HUES6 (cell line): ENCODE results near the gene HDAC9.

Experiments used
- H3K27ac ChIP-seq: 2 replicates; pipeline ENCODE4 v1.7.0; 2013; ENCODE audit warnings: low read depth, mild to moderate bottlenecking, low read length, inconsistent platforms
- H3K27me3 ChIP-seq: 2 replicates; pipeline ENCODE4 v1.6.1; 2013; ENCODE audit warnings: low read length; ENCODE audit not compliant: control insufficient read depth, insufficient read depth
- H3K36me3 ChIP-seq: 2 replicates; pipeline ENCODE4 v1.6.1; 2013; ENCODE audit warnings: low read length; ENCODE audit not compliant: control insufficient read depth, insufficient read depth
- H3K4me1 ChIP-seq: 2 replicates; pipeline ENCODE4 v1.6.1; 2013; ENCODE audit warnings: low read length; ENCODE audit not compliant: control insufficient read depth, insufficient read depth
- H3K4me3 ChIP-seq: 2 replicates; pipeline ENCODE4 v1.5.1; 2013; ENCODE audit warnings: low read depth, low read length
- H3K9ac ChIP-seq: one replicate; pipeline ENCODE4 v1.6.1; 2013; ENCODE audit warnings: mild to moderate bottlenecking, low read length
- H3K9me3 ChIP-seq: 2 replicates; pipeline ENCODE4 v1.6.1; 2013; ENCODE audit warnings: low read depth, low read length; ENCODE audit not compliant: control insufficient read depth, insufficient read depth

Gene HDAC9

DNA sequence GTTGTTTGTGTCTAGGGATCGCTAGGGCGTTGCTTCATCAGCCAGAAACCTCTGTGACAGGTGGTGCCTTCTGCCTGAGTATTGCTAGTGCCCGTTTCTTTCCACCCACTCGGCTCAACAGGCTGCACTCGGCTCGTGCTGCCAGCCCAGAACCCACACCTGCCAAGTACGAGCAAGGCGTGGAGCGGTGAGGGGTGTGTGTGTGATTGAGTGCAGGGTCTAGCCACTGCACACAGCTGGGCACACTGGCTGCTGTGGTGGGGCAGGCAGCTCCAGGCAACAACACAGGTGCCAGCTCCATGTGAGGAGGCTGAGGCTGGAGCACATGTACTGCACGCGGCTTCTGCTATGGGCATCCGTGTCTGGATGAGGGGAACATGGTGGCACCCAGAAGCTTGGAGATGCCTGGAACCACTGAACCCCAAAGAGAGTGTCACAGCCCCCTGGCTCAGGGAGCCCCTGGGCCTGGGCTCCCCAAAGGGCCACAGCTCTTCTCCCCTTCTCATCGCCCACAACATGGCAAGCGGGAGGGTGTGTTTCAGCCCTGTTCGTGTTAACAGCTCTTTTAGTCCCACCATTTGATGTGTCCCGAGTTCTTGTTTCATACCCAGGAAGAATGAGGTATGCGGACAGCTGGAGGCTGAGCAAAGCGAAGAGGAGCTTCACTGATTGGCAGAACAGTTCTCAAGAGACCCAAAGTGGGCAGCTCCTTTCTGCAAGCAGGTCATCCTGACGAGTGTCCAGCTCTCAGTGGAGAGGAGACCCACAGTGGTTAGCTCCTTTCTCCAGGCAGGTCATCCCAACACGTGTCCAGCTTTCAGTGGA lies 78.1 kb downstream of the HDAC9 start:
- H3K27ac ChIP-seq, result no peak overlapping the region
- H3K36me3 ChIP-seq, result no peaks in the 10 kb centered on the region
- no peak overlapping the region for H3K9ac ChIP-seq
- H3K9me3 ChIP-seq, result 0 out of 2 replicates have a peak, but pooled peaks cover 5% of the 10 kb centered on the region
- H3K4me1 ChIP-seq, result no peaks in the 10 kb centered on the region; the same call in 1 of the 2 replicates
- H3K4me3 ChIP-seq, result no peak overlapping the region
- H3K27me3 ChIP-seq, result no peaks in the 10 kb centered on the region

DNA sequence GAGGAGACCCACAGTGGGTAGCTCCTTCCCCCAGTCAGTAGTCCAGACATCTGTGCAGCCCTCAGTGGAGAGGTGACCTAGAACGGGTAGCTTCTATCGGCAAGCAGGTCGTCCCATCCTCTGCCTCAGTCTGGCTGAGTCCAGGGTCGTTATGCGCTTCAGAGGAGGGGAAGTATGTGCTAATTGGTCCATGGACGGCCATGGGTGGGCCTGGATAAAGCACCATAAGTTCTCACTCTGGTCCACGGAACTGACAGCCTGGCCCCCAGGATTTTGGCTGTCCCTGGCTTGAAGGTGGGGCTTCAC lies 78.6 kb downstream of the HDAC9 start:
- H3K4me1 ChIP-seq, result no peaks in the 10 kb centered on the region; the same call in 1 of the 2 replicates
- no peak overlapping the region for H3K27ac ChIP-seq
- H3K36me3 ChIP-seq, result no peaks in the 10 kb centered on the region
- no peaks in the 10 kb centered on the region for H3K27me3 ChIP-seq
- 0 out of 2 replicates have a peak, but pooled peaks cover 5% of the 10 kb centered on the region for H3K9me3 ChIP-seq
- H3K9ac ChIP-seq, result no peak overlapping the region
- H3K4me3 ChIP-seq, result no peak overlapping the region

GRCh38 chr7:18574676-18575075 lies 79.1 kb downstream of the HDAC9 start:
- Histone ChIP-seq H3K4me3 (no peak overlapping the region), H3K9me3 (0 out of 2 replicates have a peak, but pooled peaks cover 5% of the 10 kb centered on the region), H3K27ac (no peak overlapping the region), H3K27me3 (no peaks in the 10 kb centered on the region), H3K4me1 (no peaks in the 10 kb centered on the region; the same call in 1 of the 2 replicates), H3K36me3 (no peaks in the 10 kb centered on the region), H3K9ac (no peak overlapping the region)

DNA sequence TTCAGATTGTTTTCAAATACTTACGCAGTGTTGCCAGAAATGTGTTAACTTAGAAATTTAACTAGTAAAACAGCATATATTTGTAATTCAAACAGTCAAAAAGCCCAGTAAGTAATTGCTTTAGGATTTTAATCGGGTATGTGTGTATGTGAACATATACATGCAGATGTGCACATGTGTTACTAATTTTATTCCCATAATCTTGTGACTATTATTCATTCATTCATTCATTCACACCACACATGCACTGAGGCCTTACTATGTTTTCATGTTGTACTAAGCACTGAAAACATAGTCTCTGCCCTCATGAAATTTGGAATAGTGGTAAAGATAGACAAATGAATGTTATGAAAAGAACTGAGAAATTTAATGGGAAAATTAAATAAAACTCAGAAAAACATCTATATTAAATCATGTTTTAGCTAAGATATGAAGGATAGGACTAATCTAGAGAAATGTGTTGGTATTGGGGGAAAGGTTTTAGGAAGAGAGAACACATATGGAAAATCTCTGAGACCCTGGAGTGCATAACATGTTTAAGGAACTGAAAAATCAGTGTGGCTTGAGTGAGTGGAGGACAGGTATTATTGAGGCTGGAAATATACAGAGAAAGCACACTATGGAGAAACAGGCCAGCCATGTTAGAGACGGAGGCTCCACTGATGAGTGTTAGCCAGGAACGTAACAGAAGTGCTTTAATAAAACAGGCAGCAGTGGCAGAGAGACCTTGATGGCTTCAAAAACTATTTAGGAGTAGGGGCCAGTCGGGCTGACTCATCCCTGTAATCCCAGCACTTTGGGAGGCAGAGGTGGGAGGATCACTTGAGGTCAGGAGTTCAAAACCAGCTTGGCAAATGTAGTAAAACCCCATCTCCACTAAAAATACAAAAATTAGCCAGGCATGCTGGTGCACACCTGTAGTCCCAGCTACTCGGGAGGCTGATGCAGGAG lies 80.3 kb downstream of the HDAC9 start:
- H3K27me3 ChIP-seq, result no peaks in the 10 kb centered on the region
- H3K36me3 ChIP-seq, result no peaks in the 10 kb centered on the region
- H3K4me1 ChIP-seq, result no peaks in the 10 kb centered on the region; the same call in 1 of the 2 replicates
- no peak overlapping the region for H3K4me3 ChIP-seq
- no peak overlapping the region for H3K27ac ChIP-seq
- H3K9ac ChIP-seq, result no peak overlapping the region
- 0 out of 2 replicates have a peak, but pooled peaks cover 5% of the 10 kb centered on the region for H3K9me3 ChIP-seq

- H3K27me3 ChIP-seq, result no peaks in the 10 kb centered on the region
- no peaks in the 10 kb centered on the region for H3K36me3 ChIP-seq
- H3K4me1 ChIP-seq, result no peaks in the 10 kb centered on the region; the same call in 1 of the 2 replicates
- H3K9me3 ChIP-seq, result 0 out of 2 replicates have a peak, but pooled peaks cover 5% of the 10 kb centered on the region
- no peak overlapping the region for H3K27ac ChIP-seq
- no peak overlapping the region for H3K9ac ChIP-seq
- H3K4me3 ChIP-seq, result no peak overlapping the region
Measured at GRCh38 chr7:18577096-18577771, 81.7 kb downstream of the HDAC9 start.

GRCh38 chr7:18579698-18580097 lies 84.1 kb downstream of the HDAC9 start:
- no peak overlapping the region for H3K4me3 ChIP-seq
- no peaks in the 10 kb centered on the region; the same call in 1 of the 2 replicates for H3K4me1 ChIP-seq
- no peaks in the 10 kb centered on the region for H3K27me3 ChIP-seq
- no peak overlapping the region for H3K9ac ChIP-seq
- H3K36me3 ChIP-seq, result no peaks in the 10 kb centered on the region
- H3K9me3 ChIP-seq, result no peaks in the 10 kb centered on the region
- no peak overlapping the region for H3K27ac ChIP-seq

GRCh38 chr7:18580950-18581349 lies 85.4 kb downstream of the HDAC9 start:
- Histone ChIP-seq H3K36me3 (no peaks in the 10 kb centered on the region), H3K4me3 (no peak overlapping the region), H3K9ac (no peak overlapping the region), H3K9me3 (no peaks in the 10 kb centered on the region), H3K27me3 (no peaks in the 10 kb centered on the region), H3K4me1 (no peaks in the 10 kb centered on the region; the same call in 1 of the 2 replicates), H3K27ac (no peak overlapping the region)

- Histone ChIP-seq H3K9me3 (no peaks in the 10 kb centered on the region), H3K36me3 (no peaks in the 10 kb centered on the region), H3K4me3 (no peak overlapping the region), H3K27ac (no peak overlapping the region), H3K27me3 (no peaks in the 10 kb centered on the region), H3K9ac (no peak overlapping the region), H3K4me1 (no peaks in the 10 kb centered on the region)
Measured at GRCh38 chr7:18583305-18583704, 87.8 kb downstream of the HDAC9 start.

GRCh38 chr7:18590241-18590640 lies 94.7 kb downstream of the HDAC9 start:
- Histone ChIP-seq H3K4me3 (no peak overlapping the region), H3K9ac (no peak overlapping the region), H3K36me3 (no peaks in the 10 kb centered on the region), H3K9me3 (no peaks in the 10 kb centered on the region), H3K4me1 (no peaks in the 10 kb centered on the region), H3K27me3 (no peaks in the 10 kb centered on the region), H3K27ac (no peak overlapping the region)

DNA sequence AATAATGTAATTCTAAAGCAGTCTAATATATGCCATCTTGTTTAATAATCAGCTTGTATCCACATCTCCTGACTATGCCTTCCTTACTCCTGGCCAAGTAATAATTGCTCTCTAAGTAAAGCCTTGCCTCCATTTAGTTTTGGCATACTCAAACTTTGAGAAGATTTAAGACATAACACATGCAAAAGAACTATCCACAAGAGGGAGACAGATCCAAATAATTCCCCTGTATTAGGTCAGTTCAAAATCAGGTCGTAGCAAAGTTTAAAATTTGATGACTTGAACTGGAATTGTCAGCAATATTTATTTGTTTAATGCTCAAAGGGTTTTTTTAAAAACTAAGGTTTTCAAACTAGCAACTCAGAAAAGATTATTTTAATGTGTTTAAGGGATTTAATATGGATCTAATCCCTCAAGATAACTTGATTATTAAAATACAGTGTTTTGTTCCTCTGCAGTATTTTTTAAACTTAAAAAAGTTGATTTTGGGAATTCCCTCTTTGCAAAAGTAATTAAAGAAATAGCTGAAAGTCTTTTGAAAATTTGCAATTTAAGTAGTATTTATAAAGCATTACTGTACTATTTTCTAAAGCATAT lies 95.3 kb downstream of the HDAC9 start:
- Histone ChIP-seq H3K4me3 (no peak overlapping the region), H3K9me3 (no peaks in the 10 kb centered on the region), H3K4me1 (no peaks in the 10 kb centered on the region), H3K27me3 (no peaks in the 10 kb centered on the region), H3K9ac (no peak overlapping the region), H3K27ac (no peak overlapping the region), H3K36me3 (no peaks in the 10 kb centered on the region)
